HepG2 (cell line): ENCODE data around the gene CCDC77. TPM values are rescaled to one million over a fixed set of nuclear protein-coding genes. Genes with fewer than 3 reads are reported as not detected.

Source experiments
- DMAP1 ChIP-seq: IDR thresholded peaks from 2 replicates; pipeline ENCODE4 v1.6.1; 2016
- FOXP1 ChIP-seq, 2 experiments: fragments of 450-650 bp in 1 of 2; IDR thresholded peaks; 2 replicates each; pipeline ENCODE4 v1.6.1; 2017 to 2018; ENCODE audit warnings: antibody characterized with exemption in 1 of 2
- NFIB ChIP-seq: sonication (generic); formaldehyde crosslinking; IDR thresholded peaks from 2 replicates; pipeline ENCODE4 v1.9.0; 2021; ENCODE audit warnings: missing genetic modification reagents, mild to moderate bottlenecking, borderline replicate concordance
- PAWR ChIP-seq: sonication (generic); formaldehyde crosslinking; IDR thresholded peaks from 2 replicates; pipeline ENCODE4 v1.4.0; 2020; ENCODE audit warnings: missing genetic modification reagents, mild to moderate bottlenecking, borderline replicate concordance
- SETDB1 ChIP-seq: sonication (generic); formaldehyde crosslinking; IDR thresholded peaks from 2 replicates; pipeline ENCODE4 v1.5.1; 2020; ENCODE audit warnings: missing genetic modification reagents, mild to moderate bottlenecking, borderline replicate concordance
- SOX5 ChIP-seq: IDR thresholded peaks from 2 replicates; pipeline ENCODE4 v1.6.1; 2016; ENCODE audit warnings: borderline replicate concordance
- TBL1XR1 ChIP-seq: fragments of 150-350 bp; IDR thresholded peaks from 2 replicates; pipeline ENCODE4 v1.6.1; 2014; ENCODE audit warnings: borderline replicate concordance, low read length; ENCODE audit not compliant: partially characterized antibody
- TGIF2 ChIP-seq: IDR thresholded peaks from 2 replicates; pipeline ENCODE4 v1.6.1; 2016; ENCODE audit warnings: control low read depth, missing compliant biosample characterization
- ZBTB39 ChIP-seq: sonication (generic); formaldehyde crosslinking; IDR thresholded peaks from 2 replicates; pipeline ENCODE4 v1.5.0; 2020; ENCODE audit warnings: missing genetic modification reagents
- ZNF20 ChIP-seq: sonication (generic); formaldehyde crosslinking; IDR thresholded peaks from 2 replicates; pipeline ENCODE4 v1.4.0; 2020; ENCODE audit warnings: mild to moderate bottlenecking, moderate library complexity, missing genetic modification reagents
- ZNF281 ChIP-seq: sonication (generic); formaldehyde crosslinking; IDR thresholded peaks from 2 replicates; pipeline ENCODE4 v1.4.0; 2020; ENCODE audit warnings: missing genetic modification reagents, borderline replicate concordance
- ZNF30 ChIP-seq: sonication (generic); formaldehyde crosslinking; IDR thresholded peaks from 2 replicates; pipeline ENCODE4 v1.5.0; 2020; ENCODE audit warnings: mild to moderate bottlenecking, missing genetic modification reagents
- ZNF33B ChIP-seq: sonication (generic); formaldehyde crosslinking; IDR thresholded peaks from 2 replicates; pipeline ENCODE4 v1.5.1; 2020; ENCODE audit warnings: mild to moderate bottlenecking, missing genetic modification reagents
- polyA plus RNA-seq, 8 experiments: library from polyadenylated mRNA; depleted of rRNA in 3 of 8; stranded (reverse) in 7 of 8; unstranded in 1 of 8; fragments of >200 nt; fragmentation: Illumina TruSeq in 4 of 8; extraction: Trizol in 4 of 8; gene quantifications; 2 replicates each; pipeline versions ENCODE4 v1.2.1 to v1.2.3, GENCODE V29; 2011 to 2016; ENCODE audit warnings: low read depth in 4 of 8, missing spikeins in 1 of 8, mixed read lengths in 1 of 8; ENCODE audit not compliant: insufficient read depth in 1 of 8
- total RNA-seq, 5 experiments: library from RNA; depleted of rRNA; stranded (reverse); fragments of >200 nt; fragmentation: Illumina TruSeq; extraction: Trizol; gene quantifications; 2 replicates each; pipeline ENCODE4 v1.2.3, GENCODE V29; 2016; ENCODE audit warnings: low read depth in 1 of 5
- TF ChIP-seq, protein P1 (sequence below): sonication (generic); formaldehyde crosslinking; IDR thresholded peaks from 2 replicates; pipeline ENCODE4 v1.4.0; 2020; ENCODE audit warnings: missing genetic modification reagents, borderline replicate concordance
- TF ChIP-seq, protein P2 (sequence below): IDR thresholded peaks from 2 replicates; pipeline ENCODE4 v1.6.1; 2016; ENCODE audit warnings: missing compliant biosample characterization, missing genetic modification reagents, borderline replicate concordance

Gene CCDC77
- total and polyA plus RNA-seq, 2 of the 13 experiments (the other 11 are each of a cell fraction or from before 2014, with no cell fraction given), result 6.4 to 16.4 TPM

DNA sequence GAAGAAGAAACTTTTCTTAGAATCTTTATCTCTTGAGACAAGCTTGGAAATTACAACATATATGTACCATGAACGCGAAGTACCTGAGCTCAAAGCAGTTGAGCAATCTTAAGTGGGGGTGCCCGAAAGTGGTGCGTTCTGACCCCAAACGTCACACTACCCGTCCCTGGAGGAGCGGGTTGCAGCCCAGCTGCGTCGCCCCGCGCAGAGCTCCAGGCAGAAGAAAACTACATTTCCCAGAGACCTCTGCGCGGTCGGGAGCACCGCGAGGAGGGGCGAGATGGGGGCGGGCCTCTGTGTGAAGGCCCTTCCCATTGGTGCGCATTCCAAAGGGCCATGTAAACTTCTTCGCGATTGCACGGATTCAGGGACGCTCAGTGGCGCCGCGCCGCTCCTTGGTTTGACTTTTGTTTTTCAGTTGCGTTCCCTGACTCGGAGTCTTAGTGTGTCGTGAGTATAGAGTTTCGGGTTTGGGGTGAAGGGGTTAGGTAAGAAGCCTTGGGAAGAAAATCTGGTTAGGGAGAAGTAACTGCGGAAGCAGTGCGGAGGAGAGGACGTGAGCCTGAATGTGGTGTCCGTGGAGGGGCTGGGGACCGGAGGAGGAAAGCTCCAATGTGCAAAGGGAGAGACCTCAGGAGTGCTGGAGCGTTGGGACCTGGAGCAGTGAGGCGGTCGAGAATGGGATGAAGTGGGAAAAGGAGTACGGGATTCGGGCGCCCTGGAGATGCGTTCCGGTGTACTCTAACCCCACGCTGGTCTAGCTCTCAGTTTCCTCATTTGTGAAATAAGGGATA is at the start of gene CCDC77 (continued):
- TF ChIP-seq ZBTB39 (CRISPR knock-in tag), result 0 out of 2 replicates have a peak, but pooled peaks have one; percentile 26
- no peak for TF ChIP-seq ZNF30 (CRISPR knock-in tag)
- no peak for TF ChIP-seq ZNF33B (CRISPR knock-in tag)
- no peak for TF ChIP-seq PAWR (CRISPR knock-in tag)
- TF ChIP-seq SETDB1 (CRISPR knock-in tag), result no peak
- no peak for TF ChIP-seq FOXP1 (IDR thresholded peaks at IDR 0.05)
- TF ChIP-seq FOXP1 (CRISPR knock-in tag; IDR thresholded peaks at IDR 0.05), result no peak
- peak; percentile 57; the same call in 1 of the 2 replicates for TF ChIP-seq DMAP1 (CRISPR knock-in tag)
- TF ChIP-seq, protein P1, sequence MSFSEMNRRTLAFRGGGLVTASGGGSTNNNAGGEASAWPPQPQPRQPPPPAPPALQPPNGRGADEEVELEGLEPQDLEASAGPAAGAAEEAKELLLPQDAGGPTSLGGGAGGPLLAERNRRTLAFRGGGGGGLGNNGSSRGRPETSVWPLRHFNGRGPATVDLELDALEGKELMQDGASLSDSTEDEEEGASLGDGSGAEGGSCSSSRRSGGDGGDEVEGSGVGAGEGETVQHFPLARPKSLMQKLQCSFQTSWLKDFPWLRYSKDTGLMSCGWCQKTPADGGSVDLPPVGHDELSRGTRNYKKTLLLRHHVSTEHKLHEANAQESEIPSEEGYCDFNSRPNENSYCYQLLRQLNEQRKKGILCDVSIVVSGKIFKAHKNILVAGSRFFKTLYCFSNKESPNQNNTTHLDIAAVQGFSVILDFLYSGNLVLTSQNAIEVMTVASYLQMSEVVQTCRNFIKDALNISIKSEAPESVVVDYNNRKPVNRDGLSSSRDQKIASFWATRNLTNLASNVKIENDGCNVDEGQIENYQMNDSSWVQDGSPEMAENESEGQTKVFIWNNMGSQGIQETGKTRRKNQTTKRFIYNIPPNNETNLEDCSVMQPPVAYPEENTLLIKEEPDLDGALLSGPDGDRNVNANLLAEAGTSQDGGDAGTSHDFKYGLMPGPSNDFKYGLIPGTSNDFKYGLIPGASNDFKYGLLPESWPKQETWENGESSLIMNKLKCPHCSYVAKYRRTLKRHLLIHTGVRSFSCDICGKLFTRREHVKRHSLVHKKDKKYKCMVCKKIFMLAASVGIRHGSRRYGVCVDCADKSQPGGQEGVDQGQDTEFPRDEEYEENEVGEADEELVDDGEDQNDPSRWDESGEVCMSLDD, result no peak
- TF ChIP-seq ZNF281 (CRISPR knock-in tag), result no peak
- TF ChIP-seq NFIB (CRISPR knock-in tag), result no peak
- TF ChIP-seq ZNF20, result no peak
- TF ChIP-seq TGIF2 (CRISPR knock-in tag), result no peak; the same call in 1 of the 2 replicates
- no peak for TF ChIP-seq SOX5
- TF ChIP-seq, protein P2, sequence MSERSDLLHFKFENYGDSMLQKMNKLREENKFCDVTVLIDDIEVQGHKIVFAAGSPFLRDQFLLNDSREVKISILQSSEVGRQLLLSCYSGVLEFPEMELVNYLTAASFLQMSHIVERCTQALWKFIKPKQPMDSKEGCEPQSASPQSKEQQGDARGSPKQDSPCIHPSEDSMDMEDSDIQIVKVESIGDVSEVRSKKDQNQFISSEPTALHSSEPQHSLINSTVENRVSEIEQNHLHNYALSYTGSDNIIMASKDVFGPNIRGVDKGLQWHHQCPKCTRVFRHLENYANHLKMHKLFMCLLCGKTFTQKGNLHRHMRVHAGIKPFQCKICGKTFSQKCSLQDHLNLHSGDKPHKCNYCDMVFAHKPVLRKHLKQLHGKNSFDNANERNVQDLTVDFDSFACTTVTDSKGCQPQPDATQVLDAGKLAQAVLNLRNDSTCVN (CRISPR knock-in tag), result peak; percentile 36
- peak; percentile 16 for TF ChIP-seq TBL1XR1
